ENCODE measurements around the gene FYN. TPM values are rescaled to one million over a fixed set of nuclear protein-coding genes. Genes with fewer than 3 reads are reported as not detected.

FYN gene
- total RNA-seq, 1 donor, result 106 TPM

- no peak for DNase-seq (ENCODE audit: insufficient read length, low spot score, missing footprints)
- peaks cover 43% of the 10 kb centered on the region for H4K20me1 ChIP-seq (ENCODE audit: insufficient read depth, low read length)
These were observed 17.5 kb downstream of the FYN start for GRCh38 chr6:111855753-111856152.

DNA sequence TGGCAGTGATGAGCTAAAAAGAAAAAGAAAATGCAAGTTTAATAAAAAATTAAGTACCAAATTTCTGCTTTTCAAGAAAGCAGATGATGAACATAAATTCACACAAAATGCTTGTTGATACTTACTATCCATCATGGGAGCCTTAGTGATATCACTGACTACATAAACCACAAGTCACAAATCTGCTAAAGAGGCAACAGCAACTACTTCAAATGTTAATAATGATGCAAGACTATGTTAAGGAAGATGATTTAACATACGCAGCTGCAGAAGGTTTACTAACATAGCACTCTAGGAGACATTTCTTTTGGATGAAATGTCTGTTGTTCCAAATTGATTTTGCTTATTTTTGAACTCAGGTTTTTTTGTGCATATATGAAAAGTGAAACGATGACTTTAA, 18.6 kb downstream of the FYN start:
- Histone ChIP-seq H3K4me3 (ENCODE audit: insufficient read depth, low read length) (no peak overlapping the region), H2AFZ (ENCODE audit: low read length) (no peak overlapping the region), H3K4me1 (ENCODE audit: insufficient read depth, low read length) (peaks cover 3% of the 10 kb centered on the region), H3K79me2 (ENCODE audit: insufficient read depth, low read length) (peaks cover 97% of the 10 kb centered on the region), H3K27me3 (ENCODE audit: insufficient read depth, low read length) (no peaks in the 10 kb centered on the region), H3K9me3 (ENCODE audit: low read depth, low read length) (no peaks in the 10 kb centered on the region), H3K27ac (ENCODE audit: low read depth, low read length) (no peak overlapping the region), H3K36me3 (ENCODE audit: insufficient read depth, low read length) (no peaks in the 10 kb centered on the region), H3K4me2 (ENCODE audit: insufficient read depth, low read length) (no peak overlapping the region), H4K20me1 (ENCODE audit: insufficient read depth, low read length) (peaks cover 41% of the 10 kb centered on the region)
- no peak for TF ChIP-seq CTCF (IDR thresholded peaks at IDR 0.05; ENCODE audit: extremely low read depth, low read depth, low read length)
- DNase-seq (ENCODE audit: insufficient read length, low spot score, missing footprints), result no peak

More at GRCh38 chr6:111855753-111856152, 17.5 kb downstream of the FYN start:
- H3K9me3 ChIP-seq (ENCODE audit: low read depth, low read length), result no peaks in the 10 kb centered on the region
- no peaks in the 10 kb centered on the region for H3K36me3 ChIP-seq (ENCODE audit: insufficient read depth, low read length)
- H3K27me3 ChIP-seq (ENCODE audit: insufficient read depth, low read length), result no peaks in the 10 kb centered on the region
- H3K4me3 ChIP-seq (ENCODE audit: insufficient read depth, low read length), result no peak overlapping the region
- H3K4me1 ChIP-seq (ENCODE audit: insufficient read depth, low read length), result peaks cover 3% of the 10 kb centered on the region
- no peak overlapping the region for H3K4me2 ChIP-seq (ENCODE audit: insufficient read depth, low read length)
- no peak overlapping the region for H2AFZ ChIP-seq (ENCODE audit: low read length)
- no peak for TF ChIP-seq CTCF (IDR thresholded peaks at IDR 0.05; ENCODE audit: extremely low read depth, low read depth, low read length)
- H3K79me2 ChIP-seq (ENCODE audit: insufficient read depth, low read length), result peaks cover 97% of the 10 kb centered on the region
- no peak overlapping the region for H3K27ac ChIP-seq (ENCODE audit: low read depth, low read length)

GRCh38 chr6:111852725-111853124, 20.5 kb downstream of the FYN start:
- H3K4me1 ChIP-seq (ENCODE audit: insufficient read depth, low read length), result no peaks in the 10 kb centered on the region
- H3K27ac ChIP-seq (ENCODE audit: low read depth, low read length), result no peak overlapping the region
- no peak overlapping the region for H2AFZ ChIP-seq (ENCODE audit: low read length)
- no peak for DNase-seq (ENCODE audit: insufficient read length, low spot score, missing footprints)
- H3K4me2 ChIP-seq (ENCODE audit: insufficient read depth, low read length), result no peak overlapping the region
- TF ChIP-seq CTCF (IDR thresholded peaks at IDR 0.05; ENCODE audit: extremely low read depth, low read depth, low read length), result no peak
- H3K79me2 ChIP-seq (ENCODE audit: insufficient read depth, low read length), result peaks cover 97% of the 10 kb centered on the region
- no peaks in the 10 kb centered on the region for H3K9me3 ChIP-seq (ENCODE audit: low read depth, low read length)
- H3K4me3 ChIP-seq (ENCODE audit: insufficient read depth, low read length), result no peak overlapping the region
- peaks cover 40% of the 10 kb centered on the region for H4K20me1 ChIP-seq (ENCODE audit: insufficient read depth, low read length)
- H3K27me3 ChIP-seq (ENCODE audit: insufficient read depth, low read length), result no peaks in the 10 kb centered on the region
- no peaks in the 10 kb centered on the region for H3K36me3 ChIP-seq (ENCODE audit: insufficient read depth, low read length)

- Histone ChIP-seq H3K27me3 (ENCODE audit: insufficient read depth, low read length) (no peaks in the 10 kb centered on the region), H3K4me1 (ENCODE audit: insufficient read depth, low read length) (peaks cover 8% of the 10 kb centered on the region), H3K9me3 (ENCODE audit: low read depth, low read length) (no peaks in the 10 kb centered on the region), H3K27ac (ENCODE audit: low read depth, low read length) (no peak overlapping the region), H2AFZ (ENCODE audit: low read length) (no peak overlapping the region), H3K36me3 (ENCODE audit: insufficient read depth, low read length) (peaks cover 2% of the 10 kb centered on the region), H3K4me2 (ENCODE audit: insufficient read depth, low read length) (no peak overlapping the region), H4K20me1 (ENCODE audit: insufficient read depth, low read length) (peaks cover 46% of the 10 kb centered on the region), H3K4me3 (ENCODE audit: insufficient read depth, low read length) (no peak overlapping the region), H3K79me2 (ENCODE audit: insufficient read depth, low read length) (peaks cover 99% of the 10 kb centered on the region)
- DNase-seq (ENCODE audit: insufficient read length, low spot score, missing footprints), result no peak
- TF ChIP-seq CTCF (IDR thresholded peaks at IDR 0.05; ENCODE audit: extremely low read depth, low read depth, low read length), result no peak
These were observed 22.8 kb downstream of the FYN start for GRCh38 chr6:111850295-111850937.
